NB4 (cell line): ENCODE data around the gene QARS1.

Source experiments
- MAX ChIP-seq: IDR thresholded peaks from 2 replicates; pipeline ENCODE4 v1.6.1; 2011; ENCODE audit warnings: low read depth, low read length
- MYC ChIP-seq: IDR thresholded peaks from 2 replicates; pipeline ENCODE4 v1.6.1; 2011; ENCODE audit warnings: low read depth, low read length
- POLR2A ChIP-seq: IDR thresholded peaks from 2 replicates; pipeline ENCODE4 v1.6.1; 2011; ENCODE audit warnings: mild to moderate bottlenecking; ENCODE audit not compliant: insufficient read length; ENCODE audit errors: extremely low read depth
- TF ChIP-seq, protein P1 (sequence below): IDR thresholded peaks from one replicate; pipeline ENCODE4 v1.5.1; 2012; ENCODE audit warnings: low read depth, low read length

DNA sequence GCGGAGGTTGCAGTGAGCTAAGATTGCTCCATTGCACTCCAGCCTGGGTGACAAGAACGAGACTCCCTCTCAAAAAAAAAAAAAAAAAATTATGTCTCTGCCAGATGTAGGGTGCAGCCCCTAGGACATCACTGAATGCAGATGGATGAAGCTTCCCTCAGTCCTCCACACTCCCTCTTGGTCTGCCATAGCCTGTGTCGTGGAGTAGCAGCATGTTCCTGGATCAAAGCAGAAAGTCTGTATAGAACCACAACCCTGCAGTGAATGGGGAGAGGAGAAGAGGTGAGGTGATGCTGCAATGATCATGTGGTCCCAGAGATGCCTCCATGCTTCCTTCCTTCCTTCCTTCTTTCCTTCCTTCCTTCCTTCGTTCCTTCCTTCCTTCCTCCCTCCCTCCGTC is 43.6 kb upstream of the QARS1 start:
- TF ChIP-seq POLR2A: no peak
- TF ChIP-seq, protein P1, sequence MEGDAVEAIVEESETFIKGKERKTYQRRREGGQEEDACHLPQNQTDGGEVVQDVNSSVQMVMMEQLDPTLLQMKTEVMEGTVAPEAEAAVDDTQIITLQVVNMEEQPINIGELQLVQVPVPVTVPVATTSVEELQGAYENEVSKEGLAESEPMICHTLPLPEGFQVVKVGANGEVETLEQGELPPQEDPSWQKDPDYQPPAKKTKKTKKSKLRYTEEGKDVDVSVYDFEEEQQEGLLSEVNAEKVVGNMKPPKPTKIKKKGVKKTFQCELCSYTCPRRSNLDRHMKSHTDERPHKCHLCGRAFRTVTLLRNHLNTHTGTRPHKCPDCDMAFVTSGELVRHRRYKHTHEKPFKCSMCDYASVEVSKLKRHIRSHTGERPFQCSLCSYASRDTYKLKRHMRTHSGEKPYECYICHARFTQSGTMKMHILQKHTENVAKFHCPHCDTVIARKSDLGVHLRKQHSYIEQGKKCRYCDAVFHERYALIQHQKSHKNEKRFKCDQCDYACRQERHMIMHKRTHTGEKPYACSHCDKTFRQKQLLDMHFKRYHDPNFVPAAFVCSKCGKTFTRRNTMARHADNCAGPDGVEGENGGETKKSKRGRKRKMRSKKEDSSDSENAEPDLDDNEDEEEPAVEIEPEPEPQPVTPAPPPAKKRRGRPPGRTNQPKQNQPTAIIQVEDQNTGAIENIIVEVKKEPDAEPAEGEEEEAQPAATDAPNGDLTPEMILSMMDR: no peak
- TF ChIP-seq MAX: no peak
- TF ChIP-seq MYC: no peak
